ENCODE results near the gene P2RY2. TPM values are rescaled to one million over a fixed set of nuclear protein-coding genes. Genes with fewer than 3 reads are reported as not detected.

The P2RY2 gene
- total and polyA plus RNA-seq, 8 donors, result 0.81 to 13.3 (median 1.3) TPM; not detected in 3

- Histone ChIP-seq H3K27me3 (no peaks in the 10 kb centered on the region), H3K4me1 (no peaks in the 10 kb centered on the region), H3K36me3 (no peaks in the 10 kb centered on the region), H3K9me3 (no peaks in the 10 kb centered on the region), H3K27ac (no peak overlapping the region), H3K4me3 (no peak overlapping the region)
- no peak for TF ChIP-seq POLR2AphosphoS5 (IDR thresholded peaks at IDR 0.05)
- no peak for TF ChIP-seq CTCF (IDR thresholded peaks at IDR 0.05)
- no peak for TF ChIP-seq POLR2A (IDR thresholded peaks at IDR 0.05)
- TF ChIP-seq EP300 (IDR thresholded peaks at IDR 0.05), result no peak
- intact Hi-C loops (cut with DNase I; ENCODE audit: low total_unique reads), result no loop called here
- WGBS, 5 donors, result 90 to 93% (median 92%) methylated on average over 11 of the region's 11 CpGs
- no peak for DNase-seq
Observed at GRCh38 chr11:73249853-73250783, 32.0 kb downstream of the P2RY2 start.

- peak in 1 of 2 donors; percentile 13 for DNase-seq
- Histone ChIP-seq H3K9me3 (no peaks in the 10 kb centered on the region), H3K27ac (no peak overlapping the region), H3K27me3 (no peaks in the 10 kb centered on the region), H3K36me3 (no peaks in the 10 kb centered on the region), H3K4me3 (no peak overlapping the region), H3K4me1 (peaks cover 0 to 5% (median 3%) of the 10 kb centered on the region in 4 donors)
- TF ChIP-seq POLR2A (IDR thresholded peaks at IDR 0.05) (no peak), EP300 (IDR thresholded peaks at IDR 0.05) (no peak), CTCF (IDR thresholded peaks at IDR 0.05) (no peak), POLR2AphosphoS5 (IDR thresholded peaks at IDR 0.05) (no peak)
- 78 to 92% (median 83%) methylated on average over 4 of the region's 4 CpGs for WGBS, 5 donors
- intact Hi-C loops (cut with DNase I; ENCODE audit: low total_unique reads), result no loop called here
Observed at GRCh38 chr11:73252577-73253191, 34.6 kb downstream of the P2RY2 start.

- Histone ChIP-seq H3K9me3 (no peaks in the 10 kb centered on the region), H3K27ac (peak overlapping the region in 3 of 5 donors; percentile 40 to 49 (median 49)), H3K4me1 (peaks cover 0 to 10% (median 9%) of the 10 kb centered on the region in 4 donors), H3K36me3 (no peaks in the 10 kb centered on the region), H3K27me3 (no peaks in the 10 kb centered on the region), H3K4me3 (no peak overlapping the region)
- TF ChIP-seq EP300 (IDR thresholded peaks at IDR 0.05) (no peak), POLR2AphosphoS5 (IDR thresholded peaks at IDR 0.05) (no peak), CTCF (IDR thresholded peaks at IDR 0.05) (no peak), POLR2A (IDR thresholded peaks at IDR 0.05) (no peak)
- 40 to 70% (median 65%) methylated on average over 6 of the region's 6 CpGs for WGBS, 5 donors
- intact Hi-C loops (cut with DNase I; ENCODE audit: low total_unique reads), result no loop called here
- DNase-seq, result peak in 1 of 2 donors; percentile 25
Observed at GRCh38 chr11:73257342-73258103, 39.4 kb downstream of the P2RY2 start.
